ENCODE data around the gene BCKDHA. TPM values are rescaled to one million over a fixed set of nuclear protein-coding genes. Genes with fewer than 3 reads are reported as not detected.

Gene BCKDHA
- total RNA-seq, 4 donors from 2014 or later, result 55.1 to 87.2 (median 58.6) TPM

DNA sequence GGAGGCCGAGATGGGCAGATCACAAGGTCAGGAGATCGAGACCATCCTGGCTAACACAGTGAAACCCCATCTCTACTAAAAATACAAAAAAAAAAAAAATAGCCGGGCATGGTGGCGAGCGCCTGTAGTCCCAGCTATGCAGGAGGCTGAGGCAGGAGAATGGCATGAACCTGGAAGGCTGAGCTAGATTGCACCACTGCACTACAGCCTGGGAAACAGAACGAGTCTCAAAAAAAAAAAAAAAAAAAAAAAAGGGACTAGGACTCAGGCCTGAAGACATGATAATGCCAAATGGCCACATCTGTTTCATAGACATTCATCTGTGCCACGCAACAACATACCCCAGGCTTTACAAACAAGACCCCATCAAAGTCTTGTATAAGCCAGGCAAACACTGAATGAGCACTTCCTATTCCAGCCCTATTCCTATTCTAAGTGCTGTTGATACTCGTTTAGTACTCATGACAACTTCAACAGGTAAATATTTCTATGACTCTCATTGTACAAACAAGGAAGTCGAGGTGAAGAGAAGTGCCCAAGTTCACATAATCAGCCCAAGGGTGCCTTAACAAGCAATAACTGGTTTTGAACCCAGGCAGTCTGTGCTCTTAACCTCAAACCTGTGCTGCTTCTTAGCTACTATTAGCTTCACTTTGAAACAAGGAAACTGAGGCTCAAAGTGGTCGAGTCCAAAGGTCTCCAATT is 35.3 kb upstream of the BCKDHA start:
- DNase-seq, result no peak
- intact Hi-C loops (cut with DNase I), result no loop called here
- WGBS, 2 donors, result 70 to 76% methylated on average over 10 of the region's 10 CpGs
- H3K27me3 ChIP-seq, result no peaks in the 10 kb centered on the region
- H3K4me1 ChIP-seq, result peaks cover 3 to 38% (median 13%) of the 10 kb centered on the region in 3 donors
- H3K36me3 ChIP-seq, result no peaks in the 10 kb centered on the region
- H3K27ac ChIP-seq, result peak overlapping the region; percentile 87 to 98 (median 95)
- TF ChIP-seq, protein P1, sequence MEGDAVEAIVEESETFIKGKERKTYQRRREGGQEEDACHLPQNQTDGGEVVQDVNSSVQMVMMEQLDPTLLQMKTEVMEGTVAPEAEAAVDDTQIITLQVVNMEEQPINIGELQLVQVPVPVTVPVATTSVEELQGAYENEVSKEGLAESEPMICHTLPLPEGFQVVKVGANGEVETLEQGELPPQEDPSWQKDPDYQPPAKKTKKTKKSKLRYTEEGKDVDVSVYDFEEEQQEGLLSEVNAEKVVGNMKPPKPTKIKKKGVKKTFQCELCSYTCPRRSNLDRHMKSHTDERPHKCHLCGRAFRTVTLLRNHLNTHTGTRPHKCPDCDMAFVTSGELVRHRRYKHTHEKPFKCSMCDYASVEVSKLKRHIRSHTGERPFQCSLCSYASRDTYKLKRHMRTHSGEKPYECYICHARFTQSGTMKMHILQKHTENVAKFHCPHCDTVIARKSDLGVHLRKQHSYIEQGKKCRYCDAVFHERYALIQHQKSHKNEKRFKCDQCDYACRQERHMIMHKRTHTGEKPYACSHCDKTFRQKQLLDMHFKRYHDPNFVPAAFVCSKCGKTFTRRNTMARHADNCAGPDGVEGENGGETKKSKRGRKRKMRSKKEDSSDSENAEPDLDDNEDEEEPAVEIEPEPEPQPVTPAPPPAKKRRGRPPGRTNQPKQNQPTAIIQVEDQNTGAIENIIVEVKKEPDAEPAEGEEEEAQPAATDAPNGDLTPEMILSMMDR (IDR thresholded peaks at IDR 0.05), result no peak
- no peak for TF ChIP-seq POLR2A (IDR thresholded peaks at IDR 0.05)
- no peak overlapping the region for H3K4me3 ChIP-seq
- no peaks in the 10 kb centered on the region for H3K9me3 ChIP-seq

DNA sequence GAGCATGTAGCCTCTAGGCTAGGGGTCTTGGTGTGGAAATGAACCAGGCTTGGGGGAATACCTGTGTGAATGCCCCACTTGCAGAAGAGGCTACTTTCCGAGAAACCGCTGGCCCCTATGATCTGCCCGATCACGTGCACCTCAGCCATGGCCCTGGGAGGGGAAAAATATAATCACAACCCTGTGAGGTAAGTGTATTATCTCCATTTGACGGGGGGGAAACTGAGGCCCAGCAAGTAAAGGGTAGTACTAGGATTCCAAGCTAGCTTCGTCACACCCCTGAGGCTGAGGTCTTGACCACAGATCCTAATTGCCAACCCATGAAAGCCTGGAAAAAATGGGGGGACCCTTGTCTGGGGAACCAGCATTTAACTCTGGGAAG is 34.3 kb upstream of the BCKDHA start:
- 32 to 44% methylated on average over 6 of the region's 6 CpGs for WGBS, 2 donors
- no peak for DNase-seq
- H3K4me1 ChIP-seq, result peaks cover 3 to 44% (median 22%) of the 10 kb centered on the region in 3 donors
- H3K27ac ChIP-seq, result peak overlapping the region; percentile 87 to 98 (median 95)
- intact Hi-C loops (cut with DNase I), result no loop called here
- no peaks in the 10 kb centered on the region for H3K36me3 ChIP-seq
- peak overlapping the region; percentile 53 to 84 (median 68) for H3K4me3 ChIP-seq
- no peaks in the 10 kb centered on the region for H3K9me3 ChIP-seq
- no peaks in the 10 kb centered on the region for H3K27me3 ChIP-seq
- no peak for TF ChIP-seq POLR2A (IDR thresholded peaks at IDR 0.05)
- TF ChIP-seq, protein P1 (IDR thresholded peaks at IDR 0.05), result no peak

DNA sequence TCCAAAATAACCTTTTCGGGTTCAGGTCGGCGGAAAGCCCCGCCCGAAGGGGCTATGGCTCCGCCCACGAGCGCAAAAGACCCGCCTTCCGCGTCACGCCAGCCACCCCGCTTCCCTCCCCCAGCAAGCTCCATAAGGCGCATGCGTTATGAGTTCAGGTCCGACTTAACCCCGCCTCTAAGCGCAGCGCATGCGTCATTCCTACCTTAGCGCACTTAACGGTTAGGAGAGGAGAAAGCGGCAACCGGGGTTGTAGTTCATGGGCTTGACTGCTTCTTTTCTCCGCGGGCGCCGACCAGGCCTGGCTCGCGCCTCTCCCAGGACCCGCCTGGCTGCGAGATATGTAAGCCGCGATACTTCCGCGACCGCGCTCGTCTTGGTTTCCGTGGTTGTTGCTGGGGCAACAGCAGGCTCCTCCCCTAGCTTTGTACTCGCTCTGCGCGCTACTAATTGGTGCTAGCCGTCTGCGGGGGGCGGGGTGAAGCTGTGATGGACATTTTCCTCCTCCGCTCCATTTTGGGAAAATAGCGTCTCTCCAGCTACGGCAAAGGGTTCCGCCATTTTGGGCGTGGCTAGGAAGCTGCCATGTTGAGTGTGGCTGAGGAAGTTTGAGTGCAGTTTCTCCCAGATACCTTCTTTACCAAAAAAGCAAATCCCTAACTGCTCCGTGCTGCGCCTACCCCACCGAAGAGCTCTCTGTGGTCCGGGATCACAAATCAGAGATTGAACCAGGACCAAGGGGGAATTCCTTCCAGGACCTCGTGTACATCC is 33.7 kb upstream of the BCKDHA start, which contains the start of gene B9D2:
Gene B9D2, minus strand, starts transcription at position 397 of the 771 bp plus-strand sequence. CDS start 630 bp downstream, outside the sequence.
- peak within 1 kb of the TSS; percentile 87 to 98 (median 95) for H3K27ac ChIP-seq
- no peaks in the 10 kb centered on the region for H3K9me3 ChIP-seq
- intact Hi-C loops (cut with DNase I), result no loop called here
- H3K4me1 ChIP-seq, result peaks cover 3 to 45% (median 22%) of the 10 kb centered on the region in 3 donors
- TF ChIP-seq, protein P1 (IDR thresholded peaks at IDR 0.05), result peak in 3 of 6 experiments; percentile 5 to 11 (median 5)
- peak in 3 of 4 donors; percentile 21 to 64 (median 43) for TF ChIP-seq POLR2A (IDR thresholded peaks at IDR 0.05)
- DNase-seq, result peak; percentile 93
- no peaks in the 10 kb centered on the region for H3K36me3 ChIP-seq
- H3K27me3 ChIP-seq, result no peaks in the 10 kb centered on the region
- WGBS, 2 donors, result 0 to 1% methylated on average over 37 to 42 of the region's 56 CpGs
- H3K4me3 ChIP-seq, result peak within 1 kb of the TSS; percentile 53 to 84 (median 68)

DNA sequence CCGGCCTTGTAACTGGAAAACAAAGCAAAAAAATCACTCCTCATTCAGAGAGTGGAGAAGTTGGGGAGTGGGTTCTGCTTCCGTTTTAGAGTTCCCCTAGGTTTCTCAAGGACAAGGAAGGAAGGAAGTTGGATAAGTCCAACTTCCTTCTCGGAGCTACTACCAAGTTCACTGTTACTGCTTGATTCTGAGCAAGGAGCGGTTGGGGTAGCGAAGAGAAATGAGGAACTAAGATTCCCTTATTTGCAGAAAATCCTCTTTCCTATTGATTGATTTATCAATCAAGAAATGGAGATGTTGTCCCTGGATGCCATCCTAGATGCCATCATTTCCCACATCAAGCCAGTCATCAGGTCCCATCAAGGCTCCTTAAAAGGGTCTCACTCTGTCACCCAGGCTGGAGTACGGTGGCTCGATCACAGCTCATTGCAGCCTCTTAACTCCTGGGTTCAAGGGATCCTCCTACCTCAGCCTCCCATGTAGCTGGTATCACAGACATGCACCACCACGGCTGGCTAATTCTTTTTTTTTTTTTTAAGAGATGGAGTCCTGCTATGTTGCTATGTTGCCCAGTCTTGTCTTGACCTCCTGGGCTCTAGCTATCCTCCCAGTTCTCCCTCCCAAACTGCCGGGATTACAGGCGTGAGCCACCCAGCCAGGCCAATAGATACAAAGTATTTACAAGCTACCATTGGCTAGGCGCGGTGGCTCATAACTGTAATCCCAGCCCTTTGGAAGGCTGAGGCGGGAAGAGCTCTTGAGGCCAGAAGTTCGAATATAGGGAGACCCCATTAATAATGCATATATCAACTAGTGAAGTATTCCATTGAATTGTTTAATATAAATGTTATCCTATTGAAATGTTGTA is 32.9 kb upstream of the BCKDHA start:
- Histone ChIP-seq H3K9me3 (no peaks in the 10 kb centered on the region), H3K4me3 (peak overlapping the region; percentile 53 to 84 (median 68)), H3K27me3 (no peaks in the 10 kb centered on the region), H3K4me1 (peaks cover 3 to 45% (median 22%) of the 10 kb centered on the region in 3 donors), H3K27ac (peak overlapping the region; percentile 87 to 98 (median 95)), H3K36me3 (no peaks in the 10 kb centered on the region)
- 71 to 76% methylated on average over 14 of the region's 14 CpGs for WGBS, 2 donors
- TF ChIP-seq, protein P1 (IDR thresholded peaks at IDR 0.05), result no peak
- no peak for TF ChIP-seq POLR2A (IDR thresholded peaks at IDR 0.05)
- intact Hi-C loops (cut with DNase I), result no loop called here
- DNase-seq, result no peak

Measured in esophagus squamous epithelium (tissue), 5 donors.